Spinal cord (tissue), 10 donors: ENCODE measurements around the gene JUN. TPM values are rescaled to one million over a fixed set of nuclear protein-coding genes. Genes with fewer than 3 reads are reported as not detected.
A peak's percentile ranks its signal among the peaks of the same experiment; 100 is the strongest.

Source experiments
- DNase-seq, 6 donors: peaks; one replicate each; pipeline versions ENCODE4 v3.0.0 to v3.0.0-alpha.2; 2013 to 2015; ENCODE audit warnings: low spot score in 6 of 6, low read depth in 4 of 6
- H3K27ac ChIP-seq: one replicate; pipeline ENCODE4 v1.5.1; 2013; ENCODE audit warnings: low read depth, low read length, control low read depth
- H3K27me3 ChIP-seq: one replicate; pipeline ENCODE4 v1.6.1; 2013; ENCODE audit warnings: low read length; ENCODE audit not compliant: control insufficient read depth, insufficient read depth
- H3K36me3 ChIP-seq: one replicate; pipeline ENCODE4 v1.6.1; 2013; ENCODE audit warnings: low read length; ENCODE audit not compliant: control insufficient read depth, insufficient read depth
- H3K4me1 ChIP-seq: one replicate; pipeline ENCODE4 v1.6.1; 2013; ENCODE audit warnings: low read length; ENCODE audit not compliant: control insufficient read depth, insufficient read depth
- H3K4me3 ChIP-seq: one replicate; pipeline ENCODE4 v1.5.1; 2013; ENCODE audit warnings: low read depth, low read length, control low read depth
- H3K9me3 ChIP-seq: one replicate; pipeline ENCODE4 v1.6.1; 2013; ENCODE audit warnings: low read length; ENCODE audit not compliant: control insufficient read depth, insufficient read depth
- WGBS: methylation state at CpG from one replicate; pipeline ENCODE4 v1.1.5; 2013; ENCODE audit warnings: missing lambda C conversion rate; ENCODE audit not compliant: insufficient coverage; 5-methylcytosine and 5-hydroxymethylcytosine counted together
- polyA plus RNA-seq, 2 donors: library from polyadenylated mRNA; unstranded; fragments of 120-200 nt; gene quantifications; one replicate each; pipeline ENCODE4 v1.2.1, GENCODE V29; 2013; ENCODE audit not compliant: insufficient read length in 2 of 2
- total RNA-seq, 2 donors: library from RNA; depleted of rRNA in 1 of 2; stranded (reverse); fragments of 120-200 nt in 1 of 2; fragments of >200 nt in 1 of 2; gene quantifications; one replicate each; pipeline versions ENCODE4 v1.2.3 to v1.2.4, GENCODE V29; 2013 to 2014
- donor health status: healthy.

JUN gene
- total and polyA plus RNA-seq, 4 donors = 71.9 to 228 (median 135) TPM

DNA sequence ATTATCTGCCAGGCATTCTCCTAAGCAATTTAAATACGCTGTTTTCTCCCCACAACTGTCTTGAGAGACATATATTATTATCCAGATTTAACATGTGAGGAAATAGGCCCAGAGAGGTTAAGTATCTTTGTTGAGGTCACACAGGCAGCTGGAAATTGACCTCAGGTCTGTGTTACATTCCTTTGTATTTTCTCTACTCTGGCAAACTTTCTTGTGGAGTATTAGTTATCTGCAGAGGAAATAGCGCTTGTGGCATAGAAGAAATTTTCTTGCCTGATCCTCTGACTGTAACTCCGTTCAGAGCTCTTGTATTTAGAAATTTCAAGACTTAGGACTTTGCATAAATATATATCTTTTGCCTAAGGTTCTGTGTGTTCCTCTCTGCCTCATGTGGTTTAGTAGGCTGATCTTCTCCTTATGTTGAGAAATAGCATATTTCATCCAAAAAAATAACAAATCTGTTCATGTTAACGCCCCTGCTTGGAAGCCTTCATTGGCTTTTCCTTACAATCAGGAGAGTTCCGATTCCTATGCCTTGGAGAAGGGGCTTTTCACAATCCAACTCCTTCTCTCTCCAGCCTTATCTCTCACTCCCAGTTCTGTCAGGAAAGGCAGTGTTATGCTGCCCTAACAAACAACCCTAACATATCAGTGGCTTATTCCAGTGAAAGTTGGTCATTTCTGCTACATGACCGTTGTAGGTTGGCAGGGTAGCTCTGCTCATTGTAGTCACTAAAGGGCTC lies 2.5 kb upstream of the JUN start:
- H3K4me3 ChIP-seq = no peak overlapping the region
- H3K36me3 ChIP-seq = peaks cover 7% of the 10 kb centered on the region
- H3K4me1 ChIP-seq = peaks cover 22% of the 10 kb centered on the region
- peak in 1 of 6 donors; percentile 72 for DNase-seq
- H3K27me3 ChIP-seq = peaks cover 5% of the 10 kb centered on the region
- 79% methylated on average over 2 of the region's 6 CpGs for WGBS
- H3K9me3 ChIP-seq = no peaks in the 10 kb centered on the region
- H3K27ac ChIP-seq = peak overlapping the region; percentile 25

GRCh38 chr1:58785442-58786058 lies 1.7 kb upstream of the JUN start:
- Histone ChIP-seq H3K4me3 (peak overlapping the region; percentile 79), H3K27ac (peak overlapping the region; percentile 99), H3K9me3 (no peaks in the 10 kb centered on the region), H3K27me3 (peaks cover 5% of the 10 kb centered on the region), H3K36me3 (peaks cover 7% of the 10 kb centered on the region), H3K4me1 (peaks cover 22% of the 10 kb centered on the region)
- 5% methylated on average over 13 of the region's 14 CpGs for WGBS
- DNase-seq = peak in 1 of 6 donors; percentile 45

GRCh38 chr1:58784758-58785441 lies 1.1 kb upstream of the JUN start:
- Histone ChIP-seq H3K36me3 (peaks cover 7% of the 10 kb centered on the region), H3K9me3 (no peaks in the 10 kb centered on the region), H3K4me3 (peak overlapping the region; percentile 79), H3K4me1 (peaks cover 22% of the 10 kb centered on the region), H3K27me3 (peaks cover 5% of the 10 kb centered on the region), H3K27ac (peak overlapping the region; percentile 99)
- peak in 5 of 6 donors; percentile 53 to 93 (median 70) for DNase-seq
- WGBS = 0% methylated on average over 40 of the region's 56 CpGs

- H3K4me3 ChIP-seq = peak overlapping the region; percentile 79
- H3K27me3 ChIP-seq = peaks cover 5% of the 10 kb centered on the region
- peaks cover 22% of the 10 kb centered on the region for H3K4me1 ChIP-seq
- H3K27ac ChIP-seq = peak overlapping the region; percentile 99
- H3K36me3 ChIP-seq = peaks cover 7% of the 10 kb centered on the region
- WGBS = under 1% methylated on average over 82 of the region's 86 CpGs
- no peaks in the 10 kb centered on the region for H3K9me3 ChIP-seq
- peak in 4 of 6 donors; percentile 33 to 82 (median 60) for DNase-seq
Measured at GRCh38 chr1:58783090-58783992, 506 bp downstream of the JUN start.

DNA sequence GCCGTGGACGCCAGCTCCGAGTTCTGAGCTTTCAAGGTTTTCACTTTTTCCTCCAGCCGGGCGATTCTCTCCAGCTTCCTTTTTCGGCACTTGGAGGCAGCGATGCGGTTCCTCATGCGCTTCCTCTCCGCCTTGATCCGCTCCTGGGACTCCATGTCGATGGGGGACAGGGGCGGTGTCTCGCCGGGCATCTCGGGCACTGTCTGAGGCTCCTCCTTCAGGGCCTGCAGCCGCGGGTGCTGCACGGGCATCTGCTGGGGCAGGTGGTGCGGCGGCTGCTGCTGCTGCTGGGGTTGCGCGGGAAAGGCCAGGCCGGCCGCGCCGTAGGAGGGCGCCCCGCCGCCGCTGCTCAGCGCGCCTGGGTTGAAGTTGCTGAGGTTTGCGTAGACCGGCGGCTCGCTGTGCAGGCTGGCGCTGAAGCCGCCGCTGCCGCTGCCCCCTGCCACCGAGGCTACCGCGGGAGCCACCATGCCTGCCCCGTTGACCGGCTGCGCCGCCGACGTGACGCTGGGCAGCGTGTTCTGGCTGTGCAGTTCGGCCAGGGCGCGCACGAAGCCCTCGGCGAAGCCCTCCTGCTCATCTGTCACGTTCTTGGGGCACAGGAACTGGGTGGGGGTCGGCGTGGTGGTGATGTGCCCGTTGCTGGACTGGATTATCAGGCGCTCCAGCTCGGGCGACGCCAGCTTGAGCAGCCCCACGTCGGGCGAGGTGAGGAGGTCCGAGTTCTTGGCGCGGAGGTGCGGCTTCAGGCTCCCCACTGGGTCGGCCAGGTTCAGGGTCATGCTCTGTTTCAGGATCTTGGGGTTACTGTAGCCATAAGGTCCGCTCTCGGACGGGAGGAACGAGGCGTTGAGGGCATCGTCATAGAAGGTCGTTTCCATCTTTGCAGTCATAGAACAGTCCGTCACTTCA lies 1.4 kb downstream of the JUN start:
- H3K4me3 ChIP-seq = peak overlapping the region; percentile 79
- WGBS = under 1% methylated on average over 82 of the region's 82 CpGs
- peak in 4 of 6 donors; percentile 19 to 76 (median 62) for DNase-seq
- peak overlapping the region; percentile 99 for H3K27ac ChIP-seq
- peaks cover 7% of the 10 kb centered on the region for H3K36me3 ChIP-seq
- H3K4me1 ChIP-seq = peaks cover 22% of the 10 kb centered on the region
- H3K27me3 ChIP-seq = peaks cover 5% of the 10 kb centered on the region
- H3K9me3 ChIP-seq = no peaks in the 10 kb centered on the region

GRCh38 chr1:58781541-58782177 lies 2.2 kb downstream of the JUN start:
- WGBS = 0% methylated on average over 28 of the region's 32 CpGs
- Histone ChIP-seq H3K36me3 (peaks cover 7% of the 10 kb centered on the region), H3K27ac (peak overlapping the region; percentile 99), H3K27me3 (peaks cover 5% of the 10 kb centered on the region), H3K4me3 (peak overlapping the region; percentile 79), H3K9me3 (no peaks in the 10 kb centered on the region), H3K4me1 (peaks cover 22% of the 10 kb centered on the region)
- peak in 5 of 6 donors; percentile 59 to 92 (median 76) for DNase-seq

DNA sequence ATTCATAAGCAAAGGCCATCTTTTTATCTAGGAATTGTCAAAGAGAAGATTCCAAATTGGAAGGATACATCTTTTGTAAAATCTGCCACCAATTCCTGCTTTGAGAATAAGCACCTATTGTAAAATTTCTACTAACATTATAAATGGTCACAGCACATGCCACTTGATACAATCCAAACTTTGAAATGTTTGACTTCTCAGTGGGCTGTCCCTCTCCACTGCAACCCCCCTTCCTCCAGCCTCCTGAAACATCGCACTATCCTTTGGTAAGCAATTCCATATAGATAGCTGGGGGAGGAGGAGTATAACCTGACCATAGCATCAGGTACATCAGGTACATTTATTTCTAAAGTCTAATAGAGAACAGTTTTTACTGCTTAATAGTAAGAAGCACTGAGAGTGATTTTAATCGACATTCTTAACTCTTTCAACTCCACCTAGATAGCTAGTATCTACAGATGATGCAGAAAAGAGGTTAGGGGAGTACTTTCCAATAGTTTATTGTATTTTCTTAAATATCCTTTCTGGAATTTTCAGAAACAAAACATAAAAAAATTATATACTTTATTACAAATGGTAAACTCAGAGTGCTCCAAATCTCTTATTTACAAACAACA lies 2.9 kb downstream of the JUN start:
- Histone ChIP-seq H3K4me1 (peaks cover 22% of the 10 kb centered on the region), H3K27me3 (peaks cover 5% of the 10 kb centered on the region), H3K9me3 (no peaks in the 10 kb centered on the region), H3K27ac (peak overlapping the region; percentile 29), H3K36me3 (peaks cover 7% of the 10 kb centered on the region), H3K4me3 (peak overlapping the region; percentile 79)
- no CpG with 5 or more reads among the region's 2 CpGs for WGBS
- DNase-seq = peak in 3 of 6 donors; percentile 11 to 61 (median 20)

DNA sequence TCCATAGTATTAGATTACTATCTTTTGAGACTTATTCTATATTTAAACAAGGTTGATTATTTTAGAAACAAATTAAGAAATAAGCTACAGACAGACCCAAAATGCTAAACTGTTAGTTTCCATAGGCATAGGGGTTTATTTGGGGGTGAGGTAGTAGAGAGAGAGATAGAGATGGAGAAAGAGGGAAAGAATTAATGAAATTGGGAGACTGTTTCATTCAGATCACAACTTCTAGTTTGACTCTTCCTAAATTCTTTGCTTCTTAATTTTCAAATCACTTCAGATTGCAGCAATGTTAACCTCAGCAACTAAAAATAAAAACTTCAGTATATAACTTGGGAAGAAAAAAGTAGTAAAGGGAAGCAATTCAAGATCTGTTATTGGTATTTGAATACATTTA lies 3.4 kb downstream of the JUN start:
- peaks cover 7% of the 10 kb centered on the region for H3K36me3 ChIP-seq
- DNase-seq = no peak
- peaks cover 5% of the 10 kb centered on the region for H3K27me3 ChIP-seq
- H3K4me3 ChIP-seq = peak overlapping the region; percentile 79
- H3K9me3 ChIP-seq = no peaks in the 10 kb centered on the region
- H3K27ac ChIP-seq = no peak overlapping the region
- H3K4me1 ChIP-seq = peaks cover 16% of the 10 kb centered on the region
